GM18498 (cell line): Measurements from ENCODE around the gene HAGH.
"Not testable (repeated sequence)": the region's sequence is repeated elsewhere in the genome, so short reads cannot be mapped to it uniquely, and the experiment has no call there.

ENCODE experiments used
- ATAC-seq: cut with Tn5 transposase; IDR thresholded peaks from one replicate; pipeline ENCODE4 v1.9.1; 2021; ENCODE audit warnings: mild to moderate bottlenecking, moderate library complexity; ENCODE audit not compliant: unreplicated experiment

HAGH gene

GRCh38 chr16:1815461-1815860 lies 11.2 kb downstream of the HAGH start:
- no peak for ATAC-seq

GRCh38 chr16:1812732-1813163 lies 13.9 kb downstream of the HAGH start:
- ATAC-seq, result no peak

- no peak for ATAC-seq
These were observed 16.1 kb downstream of the HAGH start for GRCh38 chr16:1810536-1810935.

- no peak for ATAC-seq
These were observed 16.5 kb downstream of the HAGH start for GRCh38 chr16:1810106-1810505.

- no peak for ATAC-seq
These were observed 17.3 kb downstream of the HAGH start for GRCh38 chr16:1809281-1809801.

- ATAC-seq, result no peak
These were observed 17.9 kb downstream of the HAGH start for GRCh38 chr16:1808691-1809090.

- ATAC-seq, result no peak
These were observed 19.0 kb downstream of the HAGH start for GRCh38 chr16:1807626-1808025.

GRCh38 chr16:1800701-1801100 lies 25.9 kb downstream of the HAGH start:
- no peak for ATAC-seq

- not testable (repeated sequence) for ATAC-seq
These were observed 27.4 kb downstream of the HAGH start for GRCh38 chr16:1799263-1799662.

- ATAC-seq, result no peak
These were observed 31.5 kb downstream of the HAGH start for GRCh38 chr16:1794908-1795666.

- ATAC-seq, result no peak
These were observed 32.3 kb downstream of the HAGH start for GRCh38 chr16:1794221-1794871.

- no peak for ATAC-seq
These were observed 32.9 kb downstream of the HAGH start, which contains the start of gene IGFALS for GRCh38 chr16:1793578-1794220. Gene IGFALS, minus strand, starts transcription at chr16:1793705. Its CDS starts 53 bp downstream, at chr16:1793652.

- no peak for ATAC-seq
These were observed 33.6 kb downstream of the HAGH start for GRCh38 chr16:1792836-1793577.

- no peak for ATAC-seq
These were observed 34.4 kb downstream of the HAGH start for GRCh38 chr16:1791943-1792812.

- no peak for ATAC-seq
These were observed 35.2 kb downstream of the HAGH start for GRCh38 chr16:1791256-1791942.

GRCh38 chr16:1790611-1791255 lies 35.9 kb downstream of the HAGH start:
- no peak for ATAC-seq

GRCh38 chr16:1790261-1790610 lies 36.4 kb downstream of the HAGH start:
- ATAC-seq, result no peak

GRCh38 chr16:1789643-1790045 lies 37.0 kb downstream of the HAGH start:
- no peak for ATAC-seq

- no peak for ATAC-seq
These were observed 37.9 kb downstream of the HAGH start for GRCh38 chr16:1788708-1789100.
